ENCODE data around the gene GMPS. TPM values are rescaled to one million over a fixed set of nuclear protein-coding genes. Genes with fewer than 3 reads are reported as not detected.
A peak's percentile ranks its signal among the peaks of the same experiment; 100 is the strongest.

Gene GMPS
- total and polyA plus RNA-seq, 2 of the 13 experiments (the other 11 are each of a cell fraction or from before 2014, with no cell fraction given): 29.6 to 85.5 TPM

- no peak for TF ChIP-seq PATZ1 (CRISPR knock-in tag; IDR thresholded peaks at IDR 0.05)
- TF ChIP-seq ZFP62 (CRISPR knock-in tag; IDR thresholded peaks at IDR 0.05): no peak
- TF ChIP-seq AGO1 (IDR thresholded peaks at IDR 0.05; ENCODE audit: low read depth, low read length, poor library complexity, severe bottlenecking): no peak
- no peak for TF ChIP-seq ARHGAP35 (CRISPR knock-in tag; IDR thresholded peaks at IDR 0.05; ENCODE audit: borderline replicate concordance)
Measured at GRCh38 chr3:155886915-155887314, 16.5 kb downstream of the GMPS start (continued).

GRCh38 chr3:155889212-155889611 lies 18.8 kb downstream of the GMPS start:
- no peak for ATAC-seq
- no peaks in the 10 kb centered on the region for H3K27me3 ChIP-seq (ENCODE audit: control insufficient read depth in 1 of 2, insufficient read depth in 2 of 2, low read length in 2 of 2)

More at GRCh38 chr3:155889212-155889611, 18.8 kb downstream of the GMPS start:
- no peaks in the 10 kb centered on the region for H3K9me3 ChIP-seq (ENCODE audit: low read length)
- ChIA-PET POLR2A (interaction anchor here (1.1 kb wide), 1 partner anchor 19 kb away, joined by 3 read pairs; no protein-coding TSS in a partner anchor), CTCF (ENCODE audit: low intra/inter-chr PET ratio, low total read pairs) (no interaction called here)
- intact Hi-C loops (cut with micrococcal nuclease; ENCODE audit: unreplicated experiment) (no loop called here), in situ Hi-C loops (cut with HindIII; ENCODE audit: extremely low pct_ligation_motif_present, low pct_unique_long_range_greater_than_20kb) (no loop called here)
- no peak overlapping the region for H3K4me2 ChIP-seq (ENCODE audit: low read depth, low read length)
- peaks cover 3 to 11% of the 10 kb centered on the region in 2 experiments; a peak in 2 of 5 replicates for H3K36me3 ChIP-seq (replicated peaks in 1 of 2; ENCODE audit: control insufficient read depth in 1 of 2, insufficient read depth in 2 of 2, low read length in 2 of 2)
- FAIRE-seq (no peak), DNase-seq (ENCODE audit: low spot score) (no peak)
- peak overlapping the region; percentile 22 for H3K27ac ChIP-seq (ENCODE audit: extremely low read length, insufficient read depth, low read length)
- peaks cover 80% of the 10 kb centered on the region for H3K79me2 ChIP-seq (ENCODE audit: insufficient read depth, low read length)
- TF ChIP-seq RBM22 (optimal IDR thresholded peaks at IDR 0.05; ENCODE audit: low read length) (peak; percentile 72), ZNF607 (CRISPR knock-in tag; IDR thresholded peaks at IDR 0.05; ENCODE audit: borderline replicate concordance) (no peak)
- peaks cover 19% of the 10 kb centered on the region; the same call in 1 of the 2 replicates for H4K20me1 ChIP-seq (ENCODE audit: insufficient read depth, low read length)
- no peak overlapping the region for H3K9ac ChIP-seq (ENCODE audit: insufficient read depth, low read depth, low read length)
- 87% methylated on average over 5 of the region's 5 CpGs for WGBS (ENCODE audit: low lambda C conversion rate)
- no TSS peak for BruUV-seq (replicated peaks)
- no peak overlapping the region for H2AFZ ChIP-seq (ENCODE audit: low read length)
- peaks cover 50% of the 10 kb centered on the region for H3K4me1 ChIP-seq (ENCODE audit: insufficient read depth, low read length)
- H3K4me3 ChIP-seq (replicated peaks in 1 of 3; ENCODE audit: insufficient read depth in 1 of 3, low read depth in 2 of 3, low read length in 3 of 3): no peak overlapping the region
